ENCODE results near the gene CYP19A1. TPM values are rescaled to one million over a fixed set of nuclear protein-coding genes. Genes with fewer than 3 reads are reported as not detected.

CYP19A1 gene
- total and polyA plus RNA-seq, 2 of the 8 experiments (the other 6 are each of a cell fraction or from before 2014, with no cell fraction given): not detected

- H3K9me3 ChIP-seq (ENCODE audit: insufficient read depth in 2 of 2, low read depth in 1 of 2, low read length in 1 of 2): no peaks in the 10 kb centered on the region
- no peak overlapping the region for H3K18ac ChIP-seq (ENCODE audit: extremely low read depth, low read length)
- no peak overlapping the region for H2BK12ac ChIP-seq (ENCODE audit: low read depth, low read length)
- H3K56ac ChIP-seq (replicated peaks; ENCODE audit: insufficient read length, low read depth, low read length): no peak overlapping the region
- no peak overlapping the region for H3K23ac ChIP-seq (ENCODE audit: insufficient read length)
- H2BK5ac ChIP-seq (ENCODE audit: low read depth, low read length): no peak overlapping the region
- no peak overlapping the region for H2AFZ ChIP-seq (ENCODE audit: low read length)
- H4K8ac ChIP-seq (ENCODE audit: extremely low read depth, insufficient read depth, low read length): no peak overlapping the region
- no peaks in the 10 kb centered on the region for H3K79me2 ChIP-seq (ENCODE audit: control insufficient read depth in 1 of 2, insufficient read depth in 2 of 2, low read length in 2 of 2)
- no peak overlapping the region for H3K4me2 ChIP-seq (ENCODE audit: insufficient read depth in 1 of 2, low read depth in 2 of 2, low read length in 2 of 2)
- POLR2A ChIA-PET (ENCODE audit: partially characterized antibody): no interaction called here
- no peak overlapping the region for H2BK20ac ChIP-seq (ENCODE audit: low read length)
- H2AK5ac ChIP-seq (ENCODE audit: low read depth, low read length): no peak overlapping the region
- H3K14ac ChIP-seq (ENCODE audit: insufficient read length): no peak overlapping the region
- H3K4ac ChIP-seq (replicated peaks; ENCODE audit: insufficient read length, low read depth, low read length): no peak overlapping the region
- H3K23me2 ChIP-seq (ENCODE audit: low read depth, low read length): no peaks in the 10 kb centered on the region
- no peak overlapping the region for H2BK15ac ChIP-seq (ENCODE audit: low read length)
- no peak overlapping the region for H3K27ac ChIP-seq (ENCODE audit: low read depth, low read length)
- H3K4me1 ChIP-seq (replicated peaks in 1 of 4; ENCODE audit: control insufficient read depth in 3 of 4, insufficient read depth in 4 of 4, low read length in 3 of 4): no peaks in the 10 kb centered on the region
- H4K5ac ChIP-seq (ENCODE audit: insufficient read length, low read depth, low read length): no peak overlapping the region
- no peak for DNase-seq (ENCODE audit: low read depth in 1 of 2, low spot score in 2 of 2)
- no peak overlapping the region for H2BK120ac ChIP-seq (replicated peaks; ENCODE audit: low read depth, low read length)
- H3K27me3 ChIP-seq (replicated peaks in 1 of 4; ENCODE audit: control insufficient read depth in 3 of 4, extremely low read depth in 1 of 4, insufficient read depth in 3 of 4, low read length in 3 of 4): no peaks in the 10 kb centered on the region
- CTCF ChIA-PET (ENCODE audit: partially characterized antibody): interaction anchor here (0.6 to 2.4 kb wide), 5 partner anchors 14 to 190 kb away, joined by 3 to 7 read pairs (median 6); no protein-coding TSS in a partner anchor
- WGBS, 2 experiments (ENCODE audit: extremely low coverage in 1 of 2, insufficient coverage in 1 of 2, insufficient read length in 1 of 2, insufficient replicate concordance in 2 of 2, low coverage in 1 of 2, low lambda C conversion rate in 2 of 2, missing lambda C conversion rate in 1 of 2): 94% methylated on average over 5 of the region's 5 CpGs; no CpG with 5 or more reads in 1 of the 2 experiments
- no peaks in the 10 kb centered on the region for H3K79me1 ChIP-seq (ENCODE audit: low read depth, low read length)
- no peak overlapping the region for H4K91ac ChIP-seq (replicated peaks; ENCODE audit: insufficient read length, low read length)
- FAIRE-seq: no peak
- H3K36me3 ChIP-seq (ENCODE audit: control insufficient read depth in 2 of 4, insufficient read depth in 4 of 4, low read length in 3 of 4): no peaks in the 10 kb centered on the region
- H4K20me1 ChIP-seq (replicated peaks in 1 of 2; ENCODE audit: control insufficient read depth in 1 of 2, insufficient read depth in 2 of 2, low read length in 2 of 2): no peaks in the 10 kb centered on the region
- H3K4me3 ChIP-seq (ENCODE audit: extremely low read depth in 1 of 4, insufficient read depth in 2 of 4, low read depth in 3 of 4, low read length in 4 of 4): no peak overlapping the region
- H3K9ac ChIP-seq (replicated peaks in 1 of 4; ENCODE audit: extremely low read depth in 1 of 4, low read depth in 3 of 4, low read length in 3 of 4): no peak overlapping the region
- TF ChIP-seq KDM1A (IDR thresholded peaks at IDR 0.05; ENCODE audit: borderline replicate concordance, low read length) (no peak), JUND (IDR thresholded peaks at IDR 0.05; ENCODE audit: low read length) (no peak), CREB1 (IDR thresholded peaks at IDR 0.05) (no peak), RAD21 (IDR thresholded peaks at IDR 0.05 in 1 of 2, conservative IDR thresholded peaks at IDR 0.05 in 1 of 2; ENCODE audit: low read depth in 2 of 2, low read length in 2 of 2) (no peak)
- TF ChIP-seq, protein P1, sequence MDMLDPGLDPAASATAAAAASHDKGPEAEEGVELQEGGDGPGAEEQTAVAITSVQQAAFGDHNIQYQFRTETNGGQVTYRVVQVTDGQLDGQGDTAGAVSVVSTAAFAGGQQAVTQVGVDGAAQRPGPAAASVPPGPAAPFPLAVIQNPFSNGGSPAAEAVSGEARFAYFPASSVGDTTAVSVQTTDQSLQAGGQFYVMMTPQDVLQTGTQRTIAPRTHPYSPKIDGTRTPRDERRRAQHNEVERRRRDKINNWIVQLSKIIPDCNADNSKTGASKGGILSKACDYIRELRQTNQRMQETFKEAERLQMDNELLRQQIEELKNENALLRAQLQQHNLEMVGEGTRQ (IDR thresholded peaks at IDR 0.05; ENCODE audit: low read length): no peak
These were observed 126.2 kb downstream of the CYP19A1 start for GRCh38 chr15:51212239-51212638.
